Activated naive CD8-positive, alpha-beta T cell treated with anti-CD3 and anti-CD28 coated beads for 36 hours (primary cell): ENCODE measurements around the gene CLCN7. TPM values are rescaled to one million over a fixed set of nuclear protein-coding genes. Genes with fewer than 3 reads are reported as not detected.

ENCODE experiments used
- DNase-seq: peaks from one replicate; pipeline ENCODE4 v3.0.0; 2021
- H3K27ac Mint-ChIP-seq: one replicate; pipeline ENCODE4 v1.8.0; 2022; ENCODE audit warnings: mild to moderate bottlenecking, moderate library complexity, mixed read lengths
- H3K27me3 Mint-ChIP-seq: one replicate; pipeline ENCODE4 v1.8.0; 2022; ENCODE audit warnings: mild to moderate bottlenecking, mixed read lengths
- H3K36me3 Mint-ChIP-seq: one replicate; pipeline ENCODE4 v1.8.0; 2021; ENCODE audit warnings: mild to moderate bottlenecking, mixed read lengths
- H3K4me1 Mint-ChIP-seq: one replicate; pipeline ENCODE4 v1.8.0; 2021; ENCODE audit warnings: mixed read lengths
- H3K4me3 Mint-ChIP-seq: one replicate; pipeline ENCODE4 v1.8.0; 2022; ENCODE audit warnings: mild to moderate bottlenecking, moderate library complexity, mixed read lengths
- H3K9me3 Mint-ChIP-seq: one replicate; pipeline ENCODE4 v1.8.0; 2022; ENCODE audit warnings: mixed read lengths
- total RNA-seq, 2 experiments: library from RNA; stranded (reverse); gene quantifications; one replicate each; pipeline ENCODE4 v1.2.3, GENCODE V29; 2021

CLCN7 gene
- total RNA-seq, 2 experiments from 2014 or later: 45.0 to 48.8 TPM

DNA sequence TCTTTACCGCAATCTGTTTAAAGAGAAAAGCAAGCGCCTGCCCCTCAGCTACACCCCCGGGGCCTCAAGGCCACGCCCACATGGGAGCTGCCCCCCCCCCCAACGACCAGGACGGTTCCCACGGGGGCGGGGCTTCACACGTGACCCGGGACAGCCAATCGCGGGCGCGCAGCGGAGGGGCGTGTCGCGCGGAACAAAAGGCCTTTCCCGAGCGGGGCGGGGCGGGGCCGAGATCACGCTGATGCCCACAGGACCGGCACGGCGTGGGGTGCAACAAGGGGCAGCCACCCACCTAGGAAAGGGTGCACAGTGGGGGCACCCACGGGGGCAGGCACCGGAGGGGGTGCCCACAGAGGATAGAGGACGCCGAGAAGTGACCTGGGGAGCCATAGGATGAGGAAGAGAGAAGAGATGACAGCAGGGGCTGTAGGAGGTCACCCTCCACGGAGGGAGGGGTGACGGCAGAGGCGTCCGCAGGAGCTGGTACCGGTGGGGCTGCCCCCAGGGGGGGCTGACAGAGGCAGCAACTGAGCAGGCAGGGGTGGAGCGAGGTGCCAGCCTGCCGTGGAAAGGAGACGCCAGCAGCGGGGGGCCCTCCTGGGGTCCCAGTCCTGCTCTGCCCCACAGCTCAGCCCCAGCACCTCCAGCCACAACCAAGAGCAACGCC is 66.5 kb downstream of the CLCN7 start:
- peak; percentile 94 for DNase-seq
- H3K27me3 Mint-ChIP-seq: no peaks in the 10 kb centered on the region
- no peaks in the 10 kb centered on the region for H3K9me3 Mint-ChIP-seq
- H3K36me3 Mint-ChIP-seq: no peaks in the 10 kb centered on the region
- peak overlapping the region; percentile 80 for H3K4me3 Mint-ChIP-seq
- no peak overlapping the region for H3K27ac Mint-ChIP-seq
- H3K4me1 Mint-ChIP-seq: peaks cover 17% of the 10 kb centered on the region

DNA sequence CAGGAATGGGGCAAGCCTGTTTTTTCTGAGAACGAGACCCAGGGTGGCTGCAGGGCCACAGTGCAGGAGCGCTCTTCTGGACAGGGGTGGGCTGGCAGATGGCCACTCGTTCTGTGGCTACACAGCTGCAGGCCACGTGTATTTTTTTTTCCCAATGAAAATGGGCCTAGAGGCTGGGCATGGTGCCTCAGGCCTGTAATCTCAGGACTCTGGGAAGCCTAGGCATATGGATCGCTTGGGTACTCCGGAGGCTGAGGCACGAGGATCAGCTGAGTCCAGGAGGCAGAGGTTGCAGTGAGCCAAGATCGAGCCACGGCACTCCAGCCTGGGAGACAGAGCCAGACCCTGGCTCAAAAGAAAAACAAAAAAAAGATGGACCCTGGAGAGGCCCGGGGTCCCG is 67.1 kb downstream of the CLCN7 start:
- H3K27me3 Mint-ChIP-seq: no peaks in the 10 kb centered on the region
- no peak overlapping the region for H3K27ac Mint-ChIP-seq
- H3K4me1 Mint-ChIP-seq: peaks cover 17% of the 10 kb centered on the region
- H3K36me3 Mint-ChIP-seq: no peaks in the 10 kb centered on the region
- H3K9me3 Mint-ChIP-seq: no peaks in the 10 kb centered on the region
- no peak for DNase-seq
- peak overlapping the region; percentile 80 for H3K4me3 Mint-ChIP-seq

DNA sequence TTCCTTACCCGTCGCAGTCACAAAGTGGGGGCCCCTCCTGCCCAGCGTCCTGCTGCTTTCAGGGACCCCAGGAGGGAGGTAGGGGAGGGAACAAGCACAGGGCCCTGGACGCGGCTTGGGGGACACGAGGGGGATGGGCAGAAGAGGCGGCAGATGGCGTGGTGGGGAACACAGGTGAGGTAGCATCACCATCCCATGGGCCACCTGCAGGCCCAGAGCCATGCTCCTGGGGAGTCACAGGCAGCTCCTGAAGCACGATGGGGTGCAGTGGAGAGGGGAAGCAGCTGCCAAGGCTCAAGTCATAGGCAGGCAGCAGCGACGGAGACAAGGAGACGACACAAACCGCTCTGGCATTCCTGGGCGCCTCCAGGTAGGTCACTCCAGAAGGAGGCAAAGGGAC is 71.1 kb downstream of the CLCN7 start:
- no peaks in the 10 kb centered on the region for H3K9me3 Mint-ChIP-seq
- H3K4me3 Mint-ChIP-seq: no peak overlapping the region
- no peaks in the 10 kb centered on the region for H3K27me3 Mint-ChIP-seq
- no peak for DNase-seq
- peaks cover 7% of the 10 kb centered on the region for H3K4me1 Mint-ChIP-seq
- H3K36me3 Mint-ChIP-seq: no peaks in the 10 kb centered on the region
- no peak overlapping the region for H3K27ac Mint-ChIP-seq

DNA sequence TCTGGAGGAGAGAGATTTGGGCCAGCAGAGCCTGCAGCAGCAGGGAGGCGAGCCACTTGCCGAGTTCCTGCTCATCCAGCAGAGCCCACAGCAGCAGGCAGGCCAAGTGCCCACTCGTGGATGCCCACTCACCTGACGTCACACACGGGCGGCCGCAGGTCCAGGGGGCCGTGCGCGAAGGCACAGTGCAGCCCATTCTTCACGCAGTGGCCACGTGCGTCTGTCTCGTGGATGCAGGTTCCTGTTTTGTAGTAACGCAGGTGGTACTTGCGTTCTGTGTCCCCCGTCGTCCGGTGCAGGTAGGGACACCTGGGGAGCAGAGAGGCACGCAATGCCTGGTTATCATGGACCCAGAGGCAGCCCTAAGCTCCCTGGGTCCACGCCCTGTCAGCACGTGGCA is 71.8 kb downstream of the CLCN7 start:
- Mint-ChIP-seq H3K27ac (no peak overlapping the region), H3K36me3 (no peaks in the 10 kb centered on the region), H3K4me3 (no peak overlapping the region), H3K9me3 (no peaks in the 10 kb centered on the region), H3K4me1 (peaks cover 5% of the 10 kb centered on the region), H3K27me3 (no peaks in the 10 kb centered on the region)
- no peak for DNase-seq

DNA sequence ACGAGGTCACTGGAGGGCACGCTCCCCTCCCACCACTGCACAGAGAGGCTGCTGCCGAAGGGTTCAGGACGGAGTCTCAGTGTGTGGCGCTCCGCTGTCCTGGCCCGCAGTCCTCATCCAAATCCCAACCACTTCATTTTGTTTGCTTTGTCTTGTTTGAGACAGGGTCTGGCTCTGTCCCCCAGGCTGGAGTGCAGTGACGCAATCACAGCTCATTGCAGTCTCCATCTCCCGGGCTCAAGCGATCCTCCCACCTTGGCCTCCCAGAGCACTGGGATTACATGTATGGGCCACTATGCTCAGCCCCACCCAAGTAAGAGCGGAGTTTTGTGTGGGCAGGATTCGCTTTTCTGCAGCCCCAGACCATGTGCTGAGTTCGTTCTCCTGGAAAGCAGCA is 73.1 kb downstream of the CLCN7 start:
- Mint-ChIP-seq H3K27me3 (no peaks in the 10 kb centered on the region), H3K27ac (no peak overlapping the region), H3K9me3 (no peaks in the 10 kb centered on the region), H3K4me3 (no peak overlapping the region), H3K4me1 (no peaks in the 10 kb centered on the region), H3K36me3 (peaks cover 2% of the 10 kb centered on the region)
- no peak for DNase-seq

DNA sequence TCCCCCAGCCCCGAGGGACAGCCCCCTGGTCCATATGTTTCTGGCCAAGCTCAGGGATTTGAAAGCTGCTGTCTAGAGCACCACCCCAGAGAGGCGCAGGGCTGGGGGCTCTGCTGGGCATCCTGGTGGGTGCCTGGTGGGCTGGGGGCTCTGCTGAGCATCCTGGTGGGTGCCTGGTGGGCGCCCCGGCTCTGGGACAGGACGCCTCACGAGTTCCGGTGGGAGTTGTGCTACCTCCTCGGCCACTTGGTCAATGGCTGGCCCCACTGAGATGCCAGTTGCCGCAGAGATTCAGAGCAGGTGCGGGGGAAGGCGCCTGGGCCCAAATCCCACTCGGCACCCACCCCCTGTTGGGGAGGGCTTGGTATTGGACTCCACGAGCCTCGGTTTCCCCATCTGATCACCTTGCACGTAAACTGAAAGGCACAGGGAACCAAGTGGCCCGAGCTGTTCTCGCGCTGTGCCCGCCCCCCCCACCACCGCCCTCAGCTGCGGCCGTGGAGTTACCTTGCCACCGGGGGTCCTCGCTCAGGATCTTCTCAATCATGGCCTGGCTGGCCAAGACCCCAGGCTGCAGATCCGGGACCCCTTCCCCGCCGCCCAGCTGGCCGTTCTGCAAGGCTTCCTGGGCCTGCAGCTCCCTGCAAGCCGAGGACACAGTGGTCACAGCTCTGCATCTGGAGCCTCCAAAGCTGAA is 73.6 kb downstream of the CLCN7 start:
- Mint-ChIP-seq H3K4me3 (no peak overlapping the region), H3K36me3 (peaks cover 3% of the 10 kb centered on the region), H3K9me3 (no peaks in the 10 kb centered on the region), H3K27me3 (no peaks in the 10 kb centered on the region), H3K27ac (no peak overlapping the region), H3K4me1 (no peaks in the 10 kb centered on the region)
- DNase-seq: no peak

DNA sequence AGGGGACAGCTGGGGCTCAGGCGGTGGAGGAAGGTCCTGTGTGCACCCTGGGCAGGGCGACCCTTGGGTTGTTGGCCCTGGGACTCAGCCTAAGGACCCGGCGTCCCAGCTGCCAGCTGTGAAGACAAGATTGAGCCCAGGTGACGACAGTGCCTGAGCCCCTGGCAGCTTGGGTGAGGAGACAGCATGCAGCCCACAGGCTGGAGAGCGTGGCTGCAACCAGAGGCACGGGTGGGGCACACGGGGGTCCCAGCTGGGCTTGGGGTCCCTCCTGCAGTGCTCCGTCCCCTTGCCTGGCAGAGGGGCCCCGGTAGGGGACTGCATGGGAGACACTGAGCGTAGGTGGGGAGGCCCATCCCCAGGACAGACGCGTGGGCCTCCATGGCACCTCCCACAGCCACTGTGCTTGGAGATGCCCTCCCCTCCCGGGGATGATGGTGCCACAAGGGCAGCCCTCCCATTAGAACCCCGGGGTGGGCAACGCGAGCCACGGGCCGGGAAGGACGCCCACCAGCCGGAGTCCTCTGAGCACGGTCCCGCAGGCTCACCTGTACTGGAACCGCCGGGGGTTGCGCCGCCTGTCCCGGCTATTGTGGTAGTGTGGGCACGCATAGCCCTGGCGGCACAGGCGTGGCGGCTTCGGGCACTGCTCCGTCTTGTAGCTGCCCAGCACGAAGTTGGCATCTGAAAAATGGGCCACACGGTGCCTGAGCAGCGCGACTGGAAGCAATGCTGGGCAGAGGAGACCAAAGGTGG is 75.8 kb downstream of the CLCN7 start:
- DNase-seq: no peak
- Mint-ChIP-seq H3K27me3 (no peaks in the 10 kb centered on the region), H3K27ac (no peak overlapping the region), H3K4me1 (no peaks in the 10 kb centered on the region), H3K9me3 (no peaks in the 10 kb centered on the region), H3K4me3 (no peak overlapping the region), H3K36me3 (peaks cover 3% of the 10 kb centered on the region)

DNA sequence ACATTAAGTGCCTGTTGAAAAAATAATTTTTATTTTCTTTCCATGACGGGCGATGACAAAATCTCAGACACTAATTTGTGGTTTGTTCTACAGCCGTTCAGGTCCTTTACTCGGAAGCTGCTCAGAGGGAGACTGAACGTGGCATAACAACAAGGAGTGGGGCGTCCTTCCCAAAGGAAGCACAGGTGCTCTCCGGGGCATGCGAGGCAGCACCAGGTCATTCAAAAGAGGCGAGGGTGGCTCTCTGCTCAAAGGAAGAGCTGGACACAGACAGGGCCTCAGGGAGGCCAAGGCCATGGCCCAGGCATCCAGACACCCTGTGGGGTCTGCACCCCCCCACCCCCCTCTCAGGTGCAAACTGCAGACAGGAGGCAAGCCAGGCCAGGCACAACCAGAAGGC is 76.5 kb downstream of the CLCN7 start:
- Mint-ChIP-seq H3K27ac (no peak overlapping the region), H3K4me1 (no peaks in the 10 kb centered on the region)

DNA sequence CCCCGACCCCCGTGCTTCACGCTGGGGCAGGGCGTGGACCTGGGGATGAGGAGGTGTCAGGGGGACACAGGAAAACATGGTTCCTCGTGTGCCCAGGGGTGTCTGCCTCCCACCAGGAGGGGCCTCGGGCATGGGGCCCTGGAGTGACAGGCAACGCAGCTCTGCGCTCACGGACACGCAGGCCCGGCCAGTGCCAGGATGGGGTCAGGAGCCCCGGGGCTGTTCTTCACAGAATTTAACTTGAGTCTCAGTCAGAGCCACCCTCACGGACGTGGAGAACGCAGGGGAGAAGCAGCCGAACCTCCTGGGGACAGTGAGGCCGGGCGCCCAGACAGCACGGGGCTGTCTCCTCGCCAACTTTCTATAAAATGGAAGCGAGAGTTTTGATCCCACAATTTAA is 77.0 kb downstream of the CLCN7 start:
- Mint-ChIP-seq H3K4me1 (no peaks in the 10 kb centered on the region), H3K27me3 (no peaks in the 10 kb centered on the region), H3K9me3 (no peaks in the 10 kb centered on the region), H3K36me3 (peaks cover 3% of the 10 kb centered on the region), H3K27ac (no peak overlapping the region), H3K4me3 (no peak overlapping the region)
- DNase-seq: no peak

More for the DNA sequence above, 76.5 kb downstream of the CLCN7 start:
- no peaks in the 10 kb centered on the region for H3K9me3 Mint-ChIP-seq
- DNase-seq: no peak
- peaks cover 3% of the 10 kb centered on the region for H3K36me3 Mint-ChIP-seq
- no peak overlapping the region for H3K4me3 Mint-ChIP-seq
- H3K27me3 Mint-ChIP-seq: no peaks in the 10 kb centered on the region

DNA sequence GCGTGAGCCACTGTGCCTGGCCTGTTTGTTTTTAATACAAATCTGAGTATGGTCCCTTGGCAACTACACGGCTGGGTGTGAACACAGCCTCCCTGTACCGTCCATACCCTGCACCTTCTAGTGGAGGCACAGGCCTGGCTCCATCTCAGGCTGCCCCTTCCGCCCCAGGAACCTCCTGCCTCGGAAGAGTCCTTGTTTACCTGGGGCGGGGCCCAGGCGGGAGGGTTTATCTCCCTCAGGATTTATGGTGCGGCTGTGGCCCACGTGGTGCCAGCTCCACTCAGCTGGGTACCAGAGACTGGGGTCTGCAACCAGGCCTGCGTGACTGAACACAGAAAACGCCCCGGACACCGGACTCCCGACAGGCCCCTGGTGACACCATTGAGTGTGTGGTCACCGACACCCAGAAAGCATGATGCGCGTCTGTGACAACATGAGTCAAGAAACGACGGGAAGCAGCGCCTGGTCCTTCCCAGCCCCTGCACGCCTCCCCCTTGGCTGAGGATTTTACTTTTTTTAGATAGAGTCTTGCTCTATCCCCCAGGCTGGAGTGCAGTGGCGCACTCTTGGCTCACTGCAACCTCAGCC is 79.3 kb downstream of the CLCN7 start:
- Mint-ChIP-seq H3K36me3 (peaks cover 6% of the 10 kb centered on the region), H3K9me3 (no peaks in the 10 kb centered on the region), H3K4me1 (no peaks in the 10 kb centered on the region), H3K27me3 (no peaks in the 10 kb centered on the region), H3K27ac (no peak overlapping the region), H3K4me3 (no peak overlapping the region)
- DNase-seq: no peak

Other genes with a start within 250 kb of the CLCN7 start
- gene TPSG1, start 249.8 kb downstream of the CLCN7 start, total RNA-seq: not detected
- not detected for gene TPSB2, start 244.8 kb downstream of the CLCN7 start, total RNA-seq
- gene TPSAB1, start 234.3 kb downstream of the CLCN7 start, total RNA-seq: not detected
- gene TPSD1, start 219.0 kb downstream of the CLCN7 start, total RNA-seq: not detected
- gene UBE2I, start 165.4 kb downstream of the CLCN7 start, total RNA-seq: 100 to 1,000 TPM; 280 to 282 TPM
- gene BAIAP3, start 141.4 kb downstream of the CLCN7 start, total RNA-seq: under 1 TPM; 0.12 to 0.46 TPM
- gene TSR3, start 123.2 kb downstream of the CLCN7 start, total RNA-seq: 10 to 100 TPM; 80.3 to 82.6 TPM
- 10 to 100 TPM; 19.2 to 19.7 TPM for gene GNPTG, start 123.1 kb downstream of the CLCN7 start, total RNA-seq
- 10 to 100 TPM; 22.6 to 24.2 TPM for gene UNKL, start 60.3 kb downstream of the CLCN7 start, total RNA-seq
- gene UQCC4, start 54.3 kb downstream of the CLCN7 start, total RNA-seq: 10 to 100 TPM; 24.4 to 24.6 TPM
- under 1 TPM; 0.25 to 0.40 TPM for gene PERCC1, start 44.0 kb downstream of the CLCN7 start, total RNA-seq
- 1 to 10 TPM; 1.3 TPM for gene CCDC154, start 30.5 kb downstream of the CLCN7 start, total RNA-seq
- not detected for gene PTX4, start 13.9 kb upstream of the CLCN7 start, total RNA-seq
- gene TELO2, start 18.3 kb upstream of the CLCN7 start, total RNA-seq: 10 to 100 TPM; 82.5 to 82.9 TPM
- gene TMEM204, start 58.6 kb upstream of the CLCN7 start, total RNA-seq: 10 to 100 TPM; 21.2 to 23.7 TPM
- gene IFT140, start 137.0 kb upstream of the CLCN7 start, total RNA-seq: 1 to 10 TPM; 7.1 to 9.5 TPM
- gene CRAMP1, start 137.3 kb upstream of the CLCN7 start, total RNA-seq: 10 to 100 TPM; 14.4 to 17.0 TPM
- gene JPT2, start 203.3 kb upstream of the CLCN7 start, total RNA-seq: 10 to 100 TPM; 91.4 to 96.2 TPM
- 10 to 100 TPM; 46.7 to 47.3 TPM for gene MAPK8IP3, start 231.2 kb upstream of the CLCN7 start, total RNA-seq